CD4-positive, alpha-beta T cell treated with Interleukin-2 at 100 ng/mL for 4 hours (primary cell): ENCODE data around the gene MAD2L1BP.
"Not testable (repeated sequence)": the region's sequence is repeated elsewhere in the genome, so short reads cannot be mapped to it uniquely, and the experiment has no call there.

Experiments
- DNase-seq: peaks from one replicate; pipeline ENCODE4 v3.0.0-alpha.2; 2020; ENCODE audit warnings: low spot score

The MAD2L1BP gene

GRCh38 chr6:43635387-43636307 is at the start of gene MAD2L1BP:
MAD2L1BP (plus strand) TSS chr6:43635840; CDS start chr6:43635876, 36 bp downstream.
- peak; percentile 81 for DNase-seq

GRCh38 chr6:43588194-43588593 is 47.4 kb upstream of the MAD2L1BP start:
- no peak for DNase-seq

GRCh38 chr6:43589564-43589963 is 46.1 kb upstream of the MAD2L1BP start:
- DNase-seq = not testable (repeated sequence)

GRCh38 chr6:43593938-43594337 is 41.7 kb upstream of the MAD2L1BP start:
- DNase-seq = no peak

GRCh38 chr6:43600595-43600994 is 35.0 kb upstream of the MAD2L1BP start:
- no peak for DNase-seq

- DNase-seq = no peak
Measured at GRCh38 chr6:43604174-43604573, 31.5 kb upstream of the MAD2L1BP start.

GRCh38 chr6:43606019-43606418 is 29.6 kb upstream of the MAD2L1BP start:
- no peak for DNase-seq

GRCh38 chr6:43608310-43608763 is 27.3 kb upstream of the MAD2L1BP start:
- DNase-seq = peak; percentile 60

GRCh38 chr6:43608807-43609206 is 26.8 kb upstream of the MAD2L1BP start:
- no peak for DNase-seq

GRCh38 chr6:43609402-43609801 is 26.2 kb upstream of the MAD2L1BP start:
- no peak for DNase-seq

- no peak for DNase-seq
Measured at GRCh38 chr6:43610431-43610830, 25.2 kb upstream of the MAD2L1BP start.

GRCh38 chr6:43613721-43614395 is 21.8 kb upstream of the MAD2L1BP start:
- DNase-seq = no peak

- no peak for DNase-seq
Measured at GRCh38 chr6:43614396-43614730, 21.3 kb upstream of the MAD2L1BP start.

- DNase-seq = no peak
Measured at GRCh38 chr6:43616725-43617472, 18.7 kb upstream of the MAD2L1BP start.

- DNase-seq = no peak
Measured at GRCh38 chr6:43621078-43621835, 14.4 kb upstream of the MAD2L1BP start.

GRCh38 chr6:43621836-43622180 is 13.8 kb upstream of the MAD2L1BP start:
- DNase-seq = no peak

- no peak for DNase-seq
Measured at GRCh38 chr6:43622541-43622940, 13.1 kb upstream of the MAD2L1BP start.

GRCh38 chr6:43623880-43624785 is 11.5 kb upstream of the MAD2L1BP start:
- no peak for DNase-seq

GRCh38 chr6:43624786-43625288 is 10.8 kb upstream of the MAD2L1BP start:
- DNase-seq = no peak

GRCh38 chr6:43625393-43625992 is 10.1 kb upstream of the MAD2L1BP start:
- DNase-seq = no peak
